GM23338 (cell line): ENCODE measurements around the gene RSRC1. TPM values are rescaled to one million over a fixed set of nuclear protein-coding genes. Genes with fewer than 3 reads are reported as not detected.

Source experiments
- ATAC-seq: fragments of 200-7000 bp; cut with Tn5 transposase; 3 replicates; pipeline ENCODE4 v1.9.1; 2020
- DNase-seq: peaks from one replicate; pipeline ENCODE4 v3.0.0-alpha.2; 2015; ENCODE audit warnings: low spot score
- H2AFZ ChIP-seq: fragments of 200-600 bp; sonication (generic); 2 replicates; pipeline ENCODE4 v1.8.0; 2016; ENCODE audit warnings: antibody characterized with exemption, mild to moderate bottlenecking, moderate library complexity
- H3F3A ChIP-seq: fragments of 200-600 bp; sonication (generic); replicated peaks from 2 replicates; pipeline ENCODE4 v1.8.0; 2017; ENCODE audit warnings: antibody characterized with exemption, mixed run types, low read depth
- H3K27ac ChIP-seq: fragments of 200-600 bp; sonication (generic); 2 replicates; pipeline ENCODE4 v1.6.1; 2016; ENCODE audit warnings: low read depth
- H3K27me3 ChIP-seq: fragments of 200-600 bp; sonication (generic); 2 replicates; pipeline ENCODE4 v1.8.0; 2016; ENCODE audit warnings: mild to moderate bottlenecking, mixed run types, moderate library complexity; ENCODE audit not compliant: insufficient read depth
- H3K36me3 ChIP-seq: fragments of 200-600 bp; sonication (generic); 2 replicates; pipeline ENCODE4 v1.8.0; 2016; ENCODE audit warnings: mild to moderate bottlenecking; ENCODE audit not compliant: insufficient read depth
- H3K4me1 ChIP-seq: fragments of 200-600 bp; sonication (generic); 2 replicates; pipeline ENCODE4 v1.8.0; 2016; ENCODE audit warnings: mild to moderate bottlenecking, moderate library complexity; ENCODE audit not compliant: insufficient read depth
- H3K4me2 ChIP-seq: fragments of 200-600 bp; sonication (generic); 2 replicates; pipeline ENCODE4 v1.7.1; 2017; ENCODE audit warnings: mixed run types
- H3K4me3 ChIP-seq: fragments of 200-600 bp; sonication (generic); 2 replicates; pipeline ENCODE4 v1.6.1; 2016; ENCODE audit warnings: mixed run types
- H3K79me2 ChIP-seq: fragments of 200-600 bp; sonication (generic); replicated peaks from 2 replicates; pipeline ENCODE4 v1.8.0; 2017; ENCODE audit warnings: mild to moderate bottlenecking; ENCODE audit not compliant: insufficient read depth
- H3K9me2 ChIP-seq: fragments of 200-600 bp; sonication (generic); 2 replicates; pipeline ENCODE4 v1.8.0; 2017; ENCODE audit not compliant: insufficient read depth
- H4K20me1 ChIP-seq: fragments of 200-600 bp; sonication (generic); replicated peaks from 2 replicates; pipeline ENCODE4 v1.8.0; 2017; ENCODE audit warnings: mild to moderate bottlenecking; ENCODE audit not compliant: insufficient read depth
- H3K27ac Mint-ChIP-seq: 2 replicates; pipeline ENCODE4 v1.8.0; 2020; ENCODE audit warnings: inconsistent platforms, mild to moderate bottlenecking, moderate library complexity, mixed read lengths
- H3K27me3 Mint-ChIP-seq: 3 replicates; pipeline ENCODE4 v1.8.0; 2022; ENCODE audit warnings: low read depth, mild to moderate bottlenecking, moderate library complexity, mixed read lengths, inconsistent platforms; ENCODE audit not compliant: insufficient read depth, poor library complexity
- H3K36me3 Mint-ChIP-seq: 3 replicates; pipeline ENCODE4 v1.8.0; 2021; ENCODE audit warnings: low read depth, mild to moderate bottlenecking, inconsistent platforms, moderate library complexity, mixed read lengths
- H3K4me1 Mint-ChIP-seq: 3 replicates; pipeline ENCODE4 v1.8.0; 2020; ENCODE audit warnings: mild to moderate bottlenecking, inconsistent platforms, mixed read lengths
- H3K4me3 Mint-ChIP-seq: 3 replicates; pipeline ENCODE4 v1.8.0; 2021; ENCODE audit warnings: moderate library complexity, mild to moderate bottlenecking, inconsistent platforms, mixed read lengths
- H3K9me3 Mint-ChIP-seq: 3 replicates; pipeline ENCODE4 v1.8.0; 2020; ENCODE audit warnings: moderate library complexity, mild to moderate bottlenecking, inconsistent platforms, mixed read lengths
- CREB1 ChIP-seq: fragments of 250-450 bp; sonication (Bioruptor Pico); IDR thresholded peaks from 2 replicates; pipeline ENCODE4 v1.5.0; 2020; ENCODE audit warnings: low read depth, mild to moderate bottlenecking, moderate library complexity
- CTCF ChIP-seq, 2 experiments: fragments of 200-600 bp in 1 of 2; sonication (generic) in 1 of 2; conservative IDR thresholded peaks; 2 replicates each; pipeline versions ENCODE4 v1.5.1 to v1.6.1; 2016 to 2017; ENCODE audit warnings: antibody characterized with exemption in 2 of 2, low read depth in 2 of 2, mild to moderate bottlenecking in 2 of 2, moderate library complexity in 1 of 2
- JUNB ChIP-seq: IDR thresholded peaks from one replicate; pipeline ENCODE4 v1.6.1; 2016; ENCODE audit warnings: antibody characterized with exemption; ENCODE audit not compliant: unreplicated experiment
- REST ChIP-seq: IDR thresholded peaks from one replicate; pipeline ENCODE4 v1.6.1; 2018; ENCODE audit warnings: antibody characterized with exemption; ENCODE audit not compliant: unreplicated experiment
- polyA plus RNA-seq: library from polyadenylated mRNA; unstranded; fragments of >200 nt; fragmentation: Nextera tagmentation; extraction: Ambion mirVana; gene quantifications from 2 replicates; pipeline ENCODE4 v1.2.1, GENCODE V29; 2016
- total RNA-seq: library from RNA; depleted of rRNA; stranded (reverse); fragments of >200 nt; shearing (Covaris generic); gene quantifications from 2 replicates; pipeline ENCODE4 v1.2.3, GENCODE V29; 2014
- TF ChIP-seq, protein P1 (sequence below): fragments of 250-450 bp; sonication (Bioruptor Pico); IDR thresholded peaks from 2 replicates; pipeline ENCODE4 v1.5.0; 2020; ENCODE audit warnings: mild to moderate bottlenecking, moderate library complexity

Gene RSRC1
- total and polyA plus RNA-seq, 2 experiments from 2014 or later: 32.5 to 76.8 TPM

- no peaks in the 10 kb centered on the region for H3K36me3 Mint-ChIP-seq
- TF ChIP-seq JUNB: no peak
- TF ChIP-seq CREB1: no peak
- no peak for TF ChIP-seq REST
- Histone ChIP-seq H3K27ac (no peak overlapping the region), H3K4me1 (no peaks in the 10 kb centered on the region), H3F3A (no peaks in the 10 kb centered on the region), H3K4me2 (no peak overlapping the region), H3K27me3 (no peaks in the 10 kb centered on the region), H3K4me3 (no peak overlapping the region), H4K20me1 (no peaks in the 10 kb centered on the region), H3K79me2 (no peaks in the 10 kb centered on the region), H3K9me2 (no peaks in the 10 kb centered on the region), H2AFZ (no peak overlapping the region), H3K36me3 (no peaks in the 10 kb centered on the region)
- ATAC-seq (no peak), DNase-seq (no peak)
- no peak overlapping the region for H3K4me3 Mint-ChIP-seq
- no peaks in the 10 kb centered on the region for H3K27me3 Mint-ChIP-seq
- no peak overlapping the region for H3K27ac Mint-ChIP-seq
- H3K4me1 Mint-ChIP-seq: no peaks in the 10 kb centered on the region
- no peaks in the 10 kb centered on the region for H3K9me3 Mint-ChIP-seq
Measured at GRCh38 chr3:158431829-158432228, 321.9 kb downstream of the RSRC1 start.

DNA sequence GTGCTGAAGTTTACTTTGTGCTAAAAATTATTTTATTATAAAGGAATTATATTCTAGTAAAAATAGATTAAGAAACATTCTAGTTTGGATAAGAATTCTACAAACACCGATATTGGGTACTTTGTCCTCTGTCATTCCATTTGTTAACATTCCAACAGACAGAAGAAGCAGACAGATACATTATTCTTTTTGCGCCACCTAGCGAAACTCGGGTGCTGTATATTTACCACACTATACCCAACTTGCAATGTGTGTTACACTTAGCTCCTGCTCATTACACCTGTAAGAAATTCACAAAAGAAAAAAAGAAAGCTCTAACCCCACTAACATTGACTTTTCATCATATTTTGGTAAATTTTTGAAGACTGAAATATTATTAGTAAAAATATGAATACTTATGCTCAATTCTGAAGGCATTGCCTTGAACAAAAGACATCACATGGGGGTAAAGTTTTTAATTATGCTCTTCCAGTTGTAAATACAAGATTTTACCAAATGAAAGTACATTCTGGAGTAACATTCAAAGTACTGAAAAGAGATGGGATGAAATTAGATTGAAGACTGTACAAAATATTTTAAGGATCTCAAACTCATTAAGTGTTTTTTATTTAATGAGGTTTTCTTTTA is 324.6 kb downstream of the RSRC1 start:
- peak; percentile 86 for DNase-seq
- Mint-ChIP-seq H3K4me1 (no peaks in the 10 kb centered on the region), H3K9me3 (no peaks in the 10 kb centered on the region), H3K36me3 (no peaks in the 10 kb centered on the region), H3K27ac (no peak overlapping the region), H3K4me3 (no peak overlapping the region), H3K27me3 (peaks cover 2% of the 10 kb centered on the region)
- ATAC-seq: peak; percentile 93
- Histone ChIP-seq H3K36me3 (no peaks in the 10 kb centered on the region), H3K27me3 (no peaks in the 10 kb centered on the region), H2AFZ (no peak overlapping the region), H3K4me3 (no peak overlapping the region), H3K4me2 (no peak overlapping the region), H3K79me2 (no peaks in the 10 kb centered on the region), H3K4me1 (no peaks in the 10 kb centered on the region), H3K27ac (no peak overlapping the region), H3F3A (no peaks in the 10 kb centered on the region), H4K20me1 (no peaks in the 10 kb centered on the region), H3K9me2 (no peaks in the 10 kb centered on the region)
- TF ChIP-seq, protein P1, sequence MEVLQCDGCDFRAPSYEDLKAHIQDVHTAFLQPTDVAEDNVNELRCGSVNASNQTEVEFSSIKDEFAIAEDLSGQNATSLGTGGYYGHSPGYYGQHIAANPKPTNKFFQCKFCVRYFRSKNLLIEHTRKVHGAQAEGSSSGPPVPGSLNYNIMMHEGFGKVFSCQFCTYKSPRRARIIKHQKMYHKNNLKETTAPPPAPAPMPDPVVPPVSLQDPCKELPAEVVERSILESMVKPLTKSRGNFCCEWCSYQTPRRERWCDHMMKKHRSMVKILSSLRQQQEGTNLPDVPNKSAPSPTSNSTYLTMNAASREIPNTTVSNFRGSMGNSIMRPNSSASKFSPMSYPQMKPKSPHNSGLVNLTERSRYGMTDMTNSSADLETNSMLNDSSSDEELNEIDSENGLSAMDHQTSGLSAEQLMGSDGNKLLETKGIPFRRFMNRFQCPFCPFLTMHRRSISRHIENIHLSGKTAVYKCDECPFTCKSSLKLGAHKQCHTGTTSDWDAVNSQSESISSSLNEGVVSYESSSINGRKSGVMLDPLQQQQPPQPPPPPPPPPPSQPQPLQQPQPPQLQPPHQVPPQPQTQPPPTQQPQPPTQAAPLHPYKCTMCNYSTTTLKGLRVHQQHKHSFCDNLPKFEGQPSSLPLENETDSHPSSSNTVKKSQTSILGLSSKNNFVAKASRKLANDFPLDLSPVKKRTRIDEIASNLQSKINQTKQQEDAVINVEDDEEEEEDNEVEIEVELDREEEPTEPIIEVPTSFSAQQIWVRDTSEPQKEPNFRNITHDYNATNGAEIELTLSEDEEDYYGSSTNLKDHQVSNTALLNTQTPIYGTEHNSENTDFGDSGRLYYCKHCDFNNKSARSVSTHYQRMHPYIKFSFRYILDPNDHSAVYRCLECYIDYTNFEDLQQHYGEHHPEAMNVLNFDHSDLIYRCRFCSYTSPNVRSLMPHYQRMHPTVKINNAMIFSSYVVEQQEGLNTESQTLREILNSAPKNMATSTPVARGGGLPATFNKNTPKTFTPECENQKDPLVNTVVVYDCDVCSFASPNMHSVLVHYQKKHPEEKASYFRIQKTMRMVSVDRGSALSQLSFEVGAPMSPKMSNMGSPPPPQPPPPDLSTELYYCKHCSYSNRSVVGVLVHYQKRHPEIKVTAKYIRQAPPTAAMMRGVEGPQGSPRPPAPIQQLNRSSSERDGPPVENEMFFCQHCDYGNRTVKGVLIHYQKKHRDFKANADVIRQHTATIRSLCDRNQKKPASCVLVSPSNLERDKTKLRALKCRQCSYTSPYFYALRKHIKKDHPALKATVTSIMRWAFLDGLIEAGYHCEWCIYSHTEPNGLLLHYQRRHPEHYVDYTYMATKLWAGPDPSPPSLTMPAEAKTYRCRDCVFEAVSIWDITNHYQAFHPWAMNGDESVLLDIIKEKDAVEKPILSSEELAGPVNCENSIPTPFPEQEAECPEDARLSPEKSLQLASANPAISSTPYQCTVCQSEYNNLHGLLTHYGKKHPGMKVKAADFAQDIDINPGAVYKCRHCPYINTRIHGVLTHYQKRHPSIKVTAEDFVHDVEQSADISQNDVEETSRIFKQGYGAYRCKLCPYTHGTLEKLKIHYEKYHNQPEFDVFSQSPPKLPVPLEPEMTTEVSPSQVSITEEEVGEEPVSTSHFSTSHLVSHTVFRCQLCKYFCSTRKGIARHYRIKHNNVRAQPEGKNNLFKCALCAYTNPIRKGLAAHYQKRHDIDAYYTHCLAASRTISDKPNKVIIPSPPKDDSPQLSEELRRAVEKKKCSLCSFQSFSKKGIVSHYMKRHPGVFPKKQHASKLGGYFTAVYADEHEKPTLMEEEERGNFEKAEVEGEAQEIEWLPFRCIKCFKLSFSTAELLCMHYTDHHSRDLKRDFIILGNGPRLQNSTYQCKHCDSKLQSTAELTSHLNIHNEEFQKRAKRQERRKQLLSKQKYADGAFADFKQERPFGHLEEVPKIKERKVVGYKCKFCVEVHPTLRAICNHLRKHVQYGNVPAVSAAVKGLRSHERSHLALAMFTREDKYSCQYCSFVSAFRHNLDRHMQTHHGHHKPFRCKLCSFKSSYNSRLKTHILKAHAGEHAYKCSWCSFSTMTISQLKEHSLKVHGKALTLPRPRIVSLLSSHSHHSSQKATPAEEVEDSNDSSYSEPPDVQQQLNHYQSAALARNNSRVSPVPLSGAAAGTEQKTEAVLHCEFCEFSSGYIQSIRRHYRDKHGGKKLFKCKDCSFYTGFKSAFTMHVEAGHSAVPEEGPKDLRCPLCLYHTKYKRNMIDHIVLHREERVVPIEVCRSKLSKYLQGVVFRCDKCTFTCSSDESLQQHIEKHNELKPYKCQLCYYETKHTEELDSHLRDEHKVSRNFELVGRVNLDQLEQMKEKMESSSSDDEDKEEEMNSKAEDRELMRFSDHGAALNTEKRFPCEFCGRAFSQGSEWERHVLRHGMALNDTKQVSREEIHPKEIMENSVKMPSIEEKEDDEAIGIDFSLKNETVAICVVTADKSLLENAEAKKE (CRISPR knock-in tag): no peak
- peak; percentile 87 to 88 for TF ChIP-seq CTCF (conservative IDR thresholded peaks at IDR 0.05; ENCODE audit: low read depth in 2 of 2)
- TF ChIP-seq JUNB: no peak
